ENCODE measurements around the gene KLHL21.
"Not testable (repeated sequence)": the region's sequence is repeated elsewhere in the genome, so short reads cannot be mapped to it uniquely, and the experiment has no call there.

The KLHL21 gene

DNA sequence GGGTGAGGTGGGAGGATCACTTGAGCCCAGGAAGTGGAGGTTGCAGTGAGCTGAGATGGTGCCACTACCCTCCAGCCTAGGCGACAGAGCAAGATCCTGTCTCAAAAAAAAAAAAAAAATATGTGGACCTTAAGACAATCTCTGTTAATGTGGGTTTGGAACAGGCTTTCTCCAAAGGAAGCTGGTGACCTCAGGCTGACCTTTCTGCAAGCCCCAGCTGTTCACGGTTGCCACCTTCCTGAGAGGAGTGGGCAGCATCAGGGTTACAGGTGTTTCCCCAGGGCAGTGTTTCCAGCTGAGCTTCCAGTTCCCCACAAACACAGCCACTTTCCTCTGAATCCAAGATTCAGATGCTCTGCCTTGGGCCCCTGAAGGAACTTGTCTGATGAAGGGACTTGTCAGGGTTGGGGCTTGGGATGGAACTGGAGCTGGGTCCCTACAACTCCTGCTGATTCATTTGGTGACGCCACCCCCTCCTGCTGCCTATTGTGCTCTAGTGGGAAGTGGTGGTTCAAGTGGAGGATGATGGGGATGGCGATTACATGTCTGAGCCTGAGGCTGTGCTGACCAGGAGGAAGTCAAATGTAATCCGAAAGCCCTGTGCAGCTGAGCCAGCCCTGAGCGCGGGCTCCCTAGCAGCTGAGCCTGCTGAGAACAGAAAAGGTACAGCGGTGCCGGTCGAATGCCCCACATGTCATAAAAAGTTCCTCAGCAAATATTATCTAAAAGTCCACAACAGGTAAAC is 20.9 kb downstream of the KLHL21 start:
- no peak for DNase-seq

DNA sequence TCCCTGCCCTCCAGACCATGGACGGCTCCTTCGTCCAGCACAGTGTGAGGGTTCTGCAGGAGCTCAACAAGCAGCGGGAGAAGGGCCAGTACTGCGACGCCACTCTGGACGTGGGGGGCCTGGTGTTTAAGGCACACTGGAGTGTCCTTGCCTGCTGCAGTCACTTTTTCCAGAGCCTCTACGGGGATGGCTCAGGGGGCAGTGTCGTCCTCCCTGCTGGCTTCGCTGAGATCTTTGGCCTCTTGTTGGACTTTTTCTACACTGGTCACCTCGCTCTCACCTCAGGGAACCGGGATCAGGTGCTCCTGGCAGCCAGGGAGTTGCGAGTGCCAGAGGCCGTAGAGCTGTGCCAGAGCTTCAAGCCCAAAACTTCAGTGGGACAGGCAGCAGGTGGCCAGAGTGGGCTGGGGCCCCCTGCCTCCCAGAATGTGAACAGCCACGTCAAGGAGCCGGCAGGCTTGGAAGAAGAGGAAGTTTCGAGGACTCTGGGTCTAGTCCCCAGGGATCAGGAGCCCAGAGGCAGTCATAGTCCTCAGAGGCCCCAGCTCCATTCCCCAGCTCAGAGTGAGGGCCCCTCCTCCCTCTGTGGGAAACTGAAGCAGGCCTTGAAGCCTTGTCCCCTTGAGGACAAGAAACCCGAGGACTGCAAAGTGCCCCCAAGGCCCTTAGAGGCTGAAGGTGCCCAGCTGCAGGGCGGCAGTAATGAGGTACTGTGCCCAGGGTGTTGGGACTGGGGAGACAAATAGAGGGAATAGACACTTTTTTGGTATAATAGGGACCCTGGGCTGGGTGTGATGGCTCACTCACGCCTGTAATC is 21.9 kb downstream of the KLHL21 start:
- no peak for DNase-seq

DNA sequence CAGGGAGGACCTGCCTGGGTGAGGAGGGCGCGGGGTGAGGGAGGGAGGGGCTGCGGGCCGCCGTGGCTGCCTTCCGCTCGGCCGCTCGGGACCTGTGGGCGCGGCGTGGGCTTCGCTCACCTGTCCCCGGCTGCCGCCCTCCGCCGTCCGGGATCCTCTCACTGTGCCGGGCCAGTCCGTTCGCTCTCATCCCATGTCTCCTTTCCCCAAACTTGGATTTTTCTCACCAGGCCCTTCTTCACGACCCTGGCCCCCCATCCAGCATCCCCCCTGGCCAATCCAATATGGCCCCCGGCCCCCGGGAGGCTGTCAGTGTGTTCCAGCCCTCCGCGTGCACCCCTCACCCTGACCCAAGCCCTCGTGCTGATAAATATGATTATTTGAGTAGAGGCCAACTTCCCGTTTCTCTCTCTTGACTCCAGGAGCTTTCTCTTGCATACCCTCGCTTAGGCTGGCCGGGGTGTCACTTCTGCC is 22.5 kb downstream of the KLHL21 start:
- no peak for DNase-seq

DNA sequence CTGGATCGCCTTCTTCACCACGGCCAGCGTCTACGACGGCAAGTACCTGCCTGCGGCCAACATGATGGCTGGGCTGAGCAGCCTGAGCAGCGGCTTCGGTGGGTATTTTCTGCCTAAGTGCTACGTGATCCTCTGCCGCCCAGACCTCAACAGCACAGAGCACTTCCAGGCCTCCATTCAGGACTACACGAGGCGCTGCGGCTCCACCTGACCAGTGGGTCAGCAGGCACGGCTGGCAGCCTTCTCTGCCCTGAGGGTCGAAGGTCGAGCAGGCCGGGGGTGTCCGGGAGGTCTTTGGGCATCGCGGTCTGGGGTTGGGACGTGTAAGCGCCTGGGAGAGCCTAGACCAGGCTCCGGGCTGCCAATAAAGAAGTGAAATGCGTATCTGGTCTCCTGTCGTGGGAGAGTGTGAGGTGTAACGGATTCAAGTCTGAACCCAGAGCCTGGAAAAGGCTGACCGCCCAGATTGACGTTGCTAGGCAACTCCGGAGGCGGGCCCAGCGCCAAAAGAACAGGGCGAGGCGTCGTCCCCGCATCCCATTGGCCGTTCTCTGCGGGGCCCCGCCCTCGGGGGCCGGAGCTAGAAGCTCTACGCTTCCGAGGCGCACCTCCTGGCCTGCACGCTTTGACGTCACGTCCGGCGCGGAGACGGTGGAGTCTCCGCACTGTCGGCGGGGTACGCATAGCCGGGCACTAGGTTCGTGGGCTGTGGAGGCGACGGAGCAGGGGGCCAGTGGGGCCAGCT is 23.1 kb downstream of the KLHL21 start, which contains the start of gene ZBTB48:
Gene ZBTB48 (plus strand): TSS at position 621 of the 745 bp plus-strand sequence. CDS start 616 bp downstream, outside the sequence.
- DNase-seq: peak; percentile 93

DNA sequence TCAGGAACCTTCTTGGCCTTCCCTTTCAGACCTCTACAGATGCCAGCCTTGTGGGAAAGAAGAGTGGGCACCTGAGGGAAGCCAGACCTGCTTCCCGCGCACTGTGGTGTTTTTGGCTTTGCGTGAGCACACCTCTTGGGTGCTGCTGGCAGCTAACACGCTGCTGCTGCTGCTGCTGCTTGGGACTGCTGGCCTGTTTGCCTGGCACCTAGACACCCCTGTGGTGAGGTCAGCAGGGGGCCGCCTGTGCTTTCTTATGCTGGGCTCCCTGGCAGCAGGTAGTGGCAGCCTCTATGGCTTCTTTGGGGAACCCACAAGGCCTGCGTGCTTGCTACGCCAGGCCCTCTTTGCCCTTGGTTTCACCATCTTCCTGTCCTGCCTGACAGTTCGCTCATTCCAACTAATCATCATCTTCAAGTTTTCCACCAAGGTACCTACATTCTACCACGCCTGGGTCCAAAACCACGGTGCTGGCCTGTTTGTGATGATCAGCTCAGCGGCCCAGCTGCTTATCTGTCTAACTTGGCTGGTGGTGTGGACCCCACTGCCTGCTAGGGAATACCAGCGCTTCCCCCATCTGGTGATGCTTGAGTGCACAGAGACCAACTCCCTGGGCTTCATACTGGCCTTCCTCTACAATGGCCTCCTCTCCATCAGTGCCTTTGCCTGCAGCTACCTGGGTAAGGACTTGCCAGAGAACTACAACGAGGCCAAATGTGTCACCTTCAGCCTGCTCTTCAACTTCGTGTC is 23.9 kb downstream of the KLHL21 start:
- no peak for DNase-seq

DNA sequence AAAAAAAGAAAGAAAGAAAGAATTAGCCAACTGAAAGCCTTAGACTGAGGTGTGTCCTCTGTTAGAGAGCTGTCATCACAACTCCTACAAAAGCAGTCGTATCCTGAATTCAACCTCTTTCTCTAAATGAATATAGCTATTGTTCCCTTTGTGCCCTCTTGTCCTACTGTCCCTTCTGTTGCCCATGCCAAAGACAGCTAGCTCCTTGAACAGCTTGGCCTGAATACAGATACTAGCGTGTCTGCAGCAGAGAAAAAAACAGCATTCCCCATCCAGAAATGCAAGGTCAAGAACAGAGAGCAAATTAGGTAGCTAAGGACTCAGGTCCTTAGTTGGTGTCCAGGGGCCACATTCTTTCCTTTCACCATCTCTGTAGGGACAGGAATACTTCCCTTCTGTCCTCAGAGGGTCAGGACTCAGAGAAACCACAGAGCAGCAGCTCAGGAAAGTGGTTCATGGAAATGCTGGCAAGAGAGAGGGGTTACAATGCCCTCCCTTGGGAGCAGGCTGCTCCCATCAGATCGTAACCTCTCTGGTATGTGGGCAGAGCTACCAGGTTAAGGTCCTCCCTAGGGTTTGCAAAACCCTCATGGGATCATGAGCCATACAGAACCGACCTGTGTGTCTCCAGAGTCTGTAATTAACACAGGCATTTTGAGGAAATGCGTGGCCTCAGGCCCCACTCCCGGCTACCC is 24.7 kb downstream of the KLHL21 start:
- no peak for DNase-seq

DNA sequence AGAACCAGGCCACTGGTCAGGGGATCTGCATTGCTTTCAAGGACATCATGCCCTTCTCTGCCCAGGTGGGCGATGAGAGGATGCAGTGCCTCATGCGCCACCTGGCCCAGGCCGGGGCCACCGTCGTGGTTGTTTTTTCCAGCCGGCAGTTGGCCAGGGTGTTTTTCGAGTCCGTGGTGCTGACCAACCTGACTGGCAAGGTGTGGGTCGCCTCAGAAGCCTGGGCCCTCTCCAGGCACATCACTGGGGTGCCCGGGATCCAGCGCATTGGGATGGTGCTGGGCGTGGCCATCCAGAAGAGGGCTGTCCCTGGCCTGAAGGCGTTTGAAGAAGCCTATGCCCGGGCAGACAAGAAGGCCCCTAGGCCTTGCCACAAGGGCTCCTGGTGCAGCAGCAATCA is 27.9 kb downstream of the KLHL21 start:
- DNase-seq: no peak

DNA sequence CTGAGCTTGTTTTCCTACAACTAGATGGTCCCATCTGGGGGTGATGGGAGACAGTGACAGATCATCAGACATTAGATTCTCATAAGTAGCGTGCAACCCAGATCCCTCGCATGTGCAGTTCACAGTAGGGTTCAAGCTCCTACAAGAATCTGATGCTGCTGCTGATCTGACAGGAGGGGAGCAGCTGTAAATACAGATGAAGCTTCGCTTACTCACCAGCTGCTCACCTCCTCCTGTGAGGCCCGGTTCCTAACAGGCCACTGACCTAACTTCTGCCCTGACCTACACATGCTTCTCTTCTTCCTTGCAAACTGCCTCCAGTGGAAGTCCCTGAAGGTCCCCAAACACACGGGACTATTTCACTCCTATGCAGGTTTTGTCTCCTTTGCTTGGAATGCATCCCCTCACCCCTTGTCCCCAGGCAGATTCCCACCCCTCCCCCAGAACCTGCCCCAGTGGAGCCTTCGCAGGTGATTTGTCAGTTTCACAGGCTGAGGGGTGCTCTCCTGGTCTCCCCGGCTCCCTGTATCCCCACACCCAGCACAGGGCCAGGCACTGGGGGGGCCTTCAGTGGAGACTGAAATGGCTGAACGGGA is 28.5 kb downstream of the KLHL21 start:
- no peak for DNase-seq

DNA sequence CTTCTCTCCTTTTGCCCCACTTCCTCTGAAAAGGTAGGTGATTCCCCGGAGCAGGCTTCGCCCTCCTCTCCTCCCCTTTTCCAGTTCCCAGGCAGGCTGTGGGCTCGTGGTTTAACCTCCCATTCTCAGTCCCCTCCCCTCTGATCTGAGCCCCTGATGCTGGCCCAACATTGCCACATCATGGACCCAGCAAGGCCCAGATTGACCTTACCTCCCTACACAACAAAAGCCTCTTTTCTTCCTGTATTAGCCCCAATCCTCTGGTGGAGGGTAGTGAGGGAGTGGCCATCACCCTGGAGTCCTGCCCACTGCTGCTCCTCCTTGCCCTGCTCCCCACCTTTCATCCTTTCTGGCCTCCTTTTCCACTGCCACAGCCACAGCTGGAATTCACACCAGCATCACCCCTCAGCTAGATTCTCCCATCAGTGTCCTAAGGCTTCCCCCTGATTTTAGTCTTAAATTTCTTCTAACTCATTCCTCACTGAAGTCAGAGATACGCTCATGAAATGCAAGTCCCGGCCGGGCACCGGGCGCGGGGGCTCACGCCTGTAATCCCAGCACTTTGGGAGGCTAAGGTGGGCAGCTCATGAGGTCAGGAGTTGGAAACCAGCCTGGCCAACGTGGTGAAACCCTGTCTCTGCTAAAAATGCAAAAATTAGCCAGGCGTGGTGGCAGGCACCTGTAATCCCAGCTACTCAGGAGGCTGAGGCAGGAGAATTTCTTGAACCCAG is 29.9 kb downstream of the KLHL21 start:
- no peak for DNase-seq

DNA sequence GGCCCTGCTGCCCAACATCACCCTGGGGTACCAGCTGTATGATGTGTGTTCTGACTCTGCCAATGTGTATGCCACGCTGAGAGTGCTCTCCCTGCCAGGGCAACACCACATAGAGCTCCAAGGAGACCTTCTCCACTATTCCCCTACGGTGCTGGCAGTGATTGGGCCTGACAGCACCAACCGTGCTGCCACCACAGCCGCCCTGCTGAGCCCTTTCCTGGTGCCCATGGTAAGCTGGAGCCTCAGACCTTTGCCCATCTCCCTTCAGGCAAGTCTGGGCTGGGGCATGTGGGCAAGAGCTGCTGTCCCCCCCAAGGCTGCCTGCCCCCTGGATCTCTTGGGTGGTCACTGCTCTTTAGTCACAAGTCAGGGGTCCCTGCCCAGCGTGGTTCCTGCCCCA is 31.7 kb downstream of the KLHL21 start:
- DNase-seq: no peak

DNA sequence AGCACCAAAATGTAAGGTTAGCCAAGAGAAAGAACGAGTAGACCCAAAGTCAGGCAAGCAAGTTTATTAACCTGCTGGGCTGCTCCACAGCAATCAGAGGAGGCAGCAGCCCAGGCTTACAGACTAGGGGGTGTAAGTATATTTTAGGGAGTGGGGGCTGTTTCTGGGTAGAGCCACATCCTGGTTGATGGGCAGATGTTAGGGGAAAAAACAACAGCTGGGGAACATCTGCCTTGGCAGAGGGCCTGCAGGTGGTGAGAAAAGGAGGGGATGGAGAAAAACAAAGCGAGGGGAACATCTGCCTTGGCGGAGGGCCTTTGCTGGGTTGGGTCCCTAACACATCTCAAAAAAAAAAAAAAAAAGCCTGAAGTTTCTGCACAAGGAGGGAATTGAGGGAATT is 32.6 kb downstream of the KLHL21 start:
- DNase-seq: no peak

DNA sequence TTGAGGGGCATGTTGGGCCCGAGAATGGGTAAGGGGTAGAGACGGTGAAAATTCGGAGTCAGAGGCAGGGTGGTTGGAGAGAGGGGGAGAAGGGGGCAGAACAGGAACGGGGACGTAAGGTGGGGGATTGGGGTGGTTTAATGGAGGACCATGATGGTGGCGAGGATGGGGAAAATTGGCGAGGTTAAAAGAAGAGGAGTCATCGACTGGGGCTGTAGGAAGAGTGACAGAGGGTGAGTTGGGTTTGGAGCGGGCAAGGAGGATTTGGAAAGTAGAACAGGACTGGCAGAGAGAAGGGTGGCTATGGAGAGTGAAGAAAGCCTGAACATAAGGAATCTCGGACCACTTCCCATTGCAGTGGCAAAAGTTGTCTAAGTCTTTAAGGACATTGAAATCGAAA is 33.6 kb downstream of the KLHL21 start:
- no peak for DNase-seq

DNA sequence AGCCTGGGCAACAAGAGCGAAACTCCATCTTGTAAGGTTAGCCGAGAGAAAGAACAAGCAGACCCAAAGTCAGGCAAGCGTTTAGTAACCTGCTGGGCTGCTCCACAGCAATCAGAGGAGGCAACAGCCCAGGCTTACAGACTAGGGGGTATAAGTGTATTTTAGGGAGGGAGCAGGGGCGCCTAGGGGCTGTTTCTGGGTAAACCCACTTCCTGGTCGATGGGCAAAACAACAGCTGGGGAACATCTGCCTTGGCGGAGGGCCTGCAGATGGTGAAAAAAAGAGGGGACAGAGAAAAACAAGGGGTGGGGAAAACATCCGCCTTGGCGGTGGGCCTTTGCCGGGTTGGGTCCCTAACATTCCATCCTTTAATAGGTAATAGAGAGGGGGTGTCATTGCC is 42.4 kb downstream of the KLHL21 start:
- DNase-seq: no peak

DNA sequence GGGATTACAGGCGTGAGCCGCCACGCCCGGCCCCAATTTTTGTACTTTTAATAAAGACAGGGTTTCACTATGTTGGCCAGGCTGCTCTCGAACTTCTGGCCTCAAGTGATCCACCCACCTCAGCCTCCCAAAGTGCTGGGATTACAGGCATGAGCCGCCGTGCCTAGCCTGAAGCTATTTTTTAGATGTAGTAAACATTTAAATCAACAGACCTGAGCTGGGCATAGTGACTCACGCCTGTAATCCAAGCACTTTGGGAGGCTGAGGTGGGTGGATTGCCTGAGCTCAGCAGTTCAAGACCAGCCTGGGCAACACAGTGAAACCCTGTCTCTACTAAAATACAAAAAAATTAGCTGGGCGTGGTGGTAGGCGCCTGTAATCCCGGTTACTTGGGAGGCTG is 43.5 kb downstream of the KLHL21 start:
- DNase-seq: not testable (repeated sequence)

DNA sequence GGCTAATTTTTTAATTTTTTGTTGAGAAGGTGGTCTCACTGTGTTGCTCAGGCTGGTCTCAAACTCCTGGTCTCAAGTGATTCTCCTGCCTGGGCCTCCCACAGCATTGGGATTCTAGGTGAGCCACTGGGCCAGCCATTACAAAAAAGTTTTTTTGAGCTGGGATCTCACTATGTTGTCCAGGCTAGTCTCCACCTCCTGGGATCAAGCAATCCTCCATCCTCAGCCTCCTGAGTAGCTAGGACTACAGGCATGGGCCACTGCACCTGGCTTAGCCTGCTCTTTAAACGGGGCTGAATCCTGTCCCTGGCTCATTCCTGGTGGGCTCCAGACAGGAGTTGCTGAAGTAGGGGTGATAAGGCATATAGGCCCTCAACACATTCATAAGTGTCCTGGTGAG is 45.1 kb downstream of the KLHL21 start:
- no peak for DNase-seq

DNA sequence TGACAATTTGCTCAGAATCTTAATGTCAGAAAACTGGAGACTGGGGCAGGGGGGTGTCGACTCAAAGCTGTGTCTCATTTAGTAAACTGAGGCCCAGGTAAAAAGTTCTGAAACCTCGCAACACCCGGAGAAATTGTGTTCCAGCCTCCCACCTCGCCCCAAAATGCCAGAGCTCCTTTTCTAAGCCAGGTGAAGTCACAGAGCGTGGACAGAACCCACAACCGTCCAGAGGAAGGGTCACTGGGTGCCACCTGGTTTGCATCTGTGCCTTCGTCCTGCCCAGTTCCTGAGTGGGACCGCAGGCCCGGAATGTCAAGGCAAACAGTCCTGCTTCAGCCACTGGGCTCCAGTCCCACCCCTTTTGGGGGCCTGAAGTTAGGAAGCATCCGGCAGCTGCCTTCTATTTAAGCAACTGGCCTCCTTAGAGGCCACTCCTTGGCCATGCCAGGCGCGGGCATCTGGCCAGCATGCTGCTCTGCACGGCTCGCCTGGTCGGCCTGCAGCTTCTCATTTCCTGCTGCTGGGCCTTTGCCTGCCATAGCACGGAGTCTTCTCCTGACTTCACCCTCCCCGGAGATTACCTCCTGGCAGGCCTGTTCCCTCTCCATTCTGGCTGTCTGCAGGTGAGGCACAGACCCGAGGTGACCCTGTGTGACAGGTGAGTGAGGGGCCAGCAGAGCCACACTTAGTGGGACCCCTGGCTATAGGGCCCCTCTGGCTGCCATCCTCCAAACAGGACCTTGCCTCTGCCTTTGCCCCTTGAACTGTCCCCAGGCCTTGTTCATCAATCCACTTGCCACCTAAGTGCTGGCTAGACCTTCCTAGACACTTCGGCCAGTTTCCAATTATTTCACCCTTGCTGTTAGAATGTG is 47.5 kb downstream of the KLHL21 start, which contains the start of gene TAS1R1:
Gene TAS1R1 (plus strand): TSS at position 401 of the 872 bp plus-strand sequence. CDS start 67 bp downstream, at position 468.
- DNase-seq: no peak

DNA sequence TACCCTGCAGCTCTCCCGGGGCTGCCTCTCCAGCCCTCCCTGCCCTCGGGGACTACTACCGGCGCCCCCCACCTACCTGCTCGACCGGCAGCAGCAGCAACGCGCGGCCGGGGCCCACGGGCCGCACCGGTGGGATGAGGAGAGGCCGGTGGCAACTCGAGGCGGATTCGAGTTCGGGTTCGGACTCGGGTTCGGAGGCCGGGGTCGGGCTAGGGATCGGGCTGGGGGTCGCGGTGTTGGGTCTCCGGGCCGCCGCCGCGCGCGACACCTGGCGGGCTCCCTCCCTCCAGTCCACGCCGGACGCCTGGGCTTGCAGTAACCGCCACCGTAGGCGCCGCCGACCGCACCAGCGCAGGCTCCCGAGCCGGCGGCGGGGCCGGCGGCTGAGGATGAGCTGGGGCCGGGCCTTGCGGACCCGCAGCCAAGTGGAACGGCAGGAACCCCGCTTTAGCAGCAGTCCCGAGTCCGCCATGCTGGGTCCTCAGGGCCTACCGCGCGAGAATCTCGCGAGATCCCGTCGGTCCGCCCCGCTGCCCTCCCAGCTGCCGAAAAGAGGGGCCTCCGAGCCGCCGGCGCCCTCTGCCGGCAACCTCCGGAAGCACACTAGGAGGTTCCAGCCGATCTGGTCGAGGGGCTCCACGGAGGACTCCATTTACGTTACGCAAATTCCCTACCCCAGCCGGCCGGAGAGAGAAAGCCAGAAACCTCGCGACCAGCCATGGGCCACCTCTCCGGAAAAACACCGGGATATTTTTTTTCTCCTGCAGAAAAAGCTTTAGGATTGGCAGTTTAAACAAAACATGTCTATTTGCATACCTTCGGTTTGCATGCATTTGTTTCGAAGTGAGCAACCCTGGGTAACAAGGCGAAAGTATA is 48.4 kb downstream of the KLHL21 start, which contains the start of gene NOL9:
Gene NOL9 (minus strand): TSS at position 483 of the 876 bp plus-strand sequence. CDS start 11 bp downstream, at position 472.
- DNase-seq: peak; percentile 75

DNA sequence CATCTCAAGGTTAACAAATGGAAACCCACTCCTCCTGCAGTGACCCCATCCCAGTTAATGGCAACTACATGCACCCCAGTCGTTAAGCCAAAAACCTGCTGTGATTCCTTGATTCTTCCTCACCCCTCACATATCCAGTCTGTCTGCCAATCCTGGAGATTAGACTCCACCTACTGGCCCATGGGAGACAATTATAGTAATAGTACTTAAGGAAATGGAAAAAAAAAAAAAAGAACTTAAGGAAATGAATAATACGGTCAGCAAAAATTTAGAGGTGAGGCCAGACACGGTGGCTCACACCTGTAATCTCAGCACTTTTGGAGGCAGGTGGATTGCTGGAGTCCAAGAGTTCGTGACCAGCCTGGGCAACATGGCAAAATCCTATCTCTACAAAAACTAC is 55.4 kb downstream of the KLHL21 start:
- DNase-seq: no peak
